Lower leg skin (tissue), 3 donors: Measurements from ENCODE around the gene TSPEAR.

Experiments used
- POLR2A ChIP-seq, 2 donors: fragments of 450-650 bp; IDR thresholded peaks; one replicate each; pipeline ENCODE4 v1.6.1; 2016 to 2017; ENCODE audit warnings: antibody characterized with exemption in 2 of 2, mild to moderate bottlenecking in 1 of 2, moderate library complexity in 1 of 2
- TF ChIP-seq, protein P1 (sequence below), 3 donors: fragments of 450-650 bp; IDR thresholded peaks; one replicate each; pipeline ENCODE4 v1.5.1; 2016; ENCODE audit warnings: antibody characterized with exemption in 3 of 3, mild to moderate bottlenecking in 3 of 3, moderate library complexity in 2 of 3

DNA sequence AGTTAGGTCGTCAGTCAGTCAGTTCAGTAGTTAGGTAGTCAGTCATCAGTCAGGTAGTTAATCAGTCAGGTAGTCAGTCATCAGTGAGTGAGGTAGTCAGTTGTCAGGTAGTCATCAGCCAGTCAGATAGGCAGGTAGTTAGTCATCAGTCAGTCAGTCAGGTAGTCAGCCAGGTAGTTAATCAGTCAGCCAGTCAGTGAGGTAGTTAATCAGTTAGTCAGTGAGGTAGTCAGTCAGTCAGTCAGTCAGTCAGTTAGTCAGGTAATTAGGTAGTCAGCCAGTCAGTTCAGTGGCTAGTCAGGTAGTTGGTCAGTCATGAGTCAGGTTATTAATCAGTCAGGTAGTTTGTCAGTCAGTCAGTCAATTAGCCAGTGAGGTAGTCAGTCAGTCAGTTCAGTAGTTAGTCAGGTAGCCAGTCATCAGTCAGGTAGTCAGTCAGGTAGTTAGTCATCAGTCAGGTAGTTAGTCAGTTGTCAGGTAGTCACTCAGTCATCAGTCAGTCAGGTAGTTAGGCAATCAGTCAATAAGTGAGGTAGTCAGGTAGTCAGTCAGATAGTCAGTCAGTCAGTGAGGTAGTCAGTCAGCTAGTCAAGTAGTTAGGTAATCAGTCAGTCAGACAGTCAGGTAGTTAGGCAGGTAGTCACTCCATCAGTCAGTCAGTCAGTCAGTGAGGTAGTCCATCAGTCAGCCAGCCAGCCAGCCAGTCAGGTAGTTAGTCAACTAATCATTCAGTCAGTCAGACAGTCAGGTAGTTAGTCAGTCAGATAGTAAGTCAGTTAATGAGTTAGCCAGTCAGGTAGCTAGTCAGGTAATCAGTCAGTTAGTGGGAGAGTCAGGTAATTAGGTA lies 187.6 kb downstream of the TSPEAR start:
- TF ChIP-seq, protein P1, sequence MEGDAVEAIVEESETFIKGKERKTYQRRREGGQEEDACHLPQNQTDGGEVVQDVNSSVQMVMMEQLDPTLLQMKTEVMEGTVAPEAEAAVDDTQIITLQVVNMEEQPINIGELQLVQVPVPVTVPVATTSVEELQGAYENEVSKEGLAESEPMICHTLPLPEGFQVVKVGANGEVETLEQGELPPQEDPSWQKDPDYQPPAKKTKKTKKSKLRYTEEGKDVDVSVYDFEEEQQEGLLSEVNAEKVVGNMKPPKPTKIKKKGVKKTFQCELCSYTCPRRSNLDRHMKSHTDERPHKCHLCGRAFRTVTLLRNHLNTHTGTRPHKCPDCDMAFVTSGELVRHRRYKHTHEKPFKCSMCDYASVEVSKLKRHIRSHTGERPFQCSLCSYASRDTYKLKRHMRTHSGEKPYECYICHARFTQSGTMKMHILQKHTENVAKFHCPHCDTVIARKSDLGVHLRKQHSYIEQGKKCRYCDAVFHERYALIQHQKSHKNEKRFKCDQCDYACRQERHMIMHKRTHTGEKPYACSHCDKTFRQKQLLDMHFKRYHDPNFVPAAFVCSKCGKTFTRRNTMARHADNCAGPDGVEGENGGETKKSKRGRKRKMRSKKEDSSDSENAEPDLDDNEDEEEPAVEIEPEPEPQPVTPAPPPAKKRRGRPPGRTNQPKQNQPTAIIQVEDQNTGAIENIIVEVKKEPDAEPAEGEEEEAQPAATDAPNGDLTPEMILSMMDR (IDR thresholded peaks at IDR 0.05), result no peak
- no peak for TF ChIP-seq POLR2A (IDR thresholded peaks at IDR 0.05)
